ENCODE results near the gene HIBCH. TPM values are rescaled to one million over a fixed set of nuclear protein-coding genes. Genes with fewer than 3 reads are reported as not detected.

The HIBCH gene
- total RNA-seq, 1 donor from 2014 or later: 22.0 TPM

- H3K4me1 Mint-ChIP-seq (ENCODE audit: low read depth, unreplicated experiment): no peaks in the 10 kb centered on the region
- H3K9me3 Mint-ChIP-seq (ENCODE audit: unreplicated experiment): no peaks in the 10 kb centered on the region
- peaks cover 1% of the 10 kb centered on the region for H3K27me3 Mint-ChIP-seq (ENCODE audit: unreplicated experiment)
- no peak for TF ChIP-seq CTCF (IDR thresholded peaks at IDR 0.05; ENCODE audit: partially characterized antibody, unreplicated experiment)
- no peaks in the 10 kb centered on the region for H3K36me3 Mint-ChIP-seq (ENCODE audit: unreplicated experiment)
- H3K27ac Mint-ChIP-seq (ENCODE audit: unreplicated experiment): no peak overlapping the region
- no peak for DNase-seq
- H3K4me3 Mint-ChIP-seq (ENCODE audit: unreplicated experiment): no peak overlapping the region
Observed at GRCh38 chr2:190261851-190262250, 57.8 kb downstream of the HIBCH start.

GRCh38 chr2:190256087-190256486, 63.5 kb downstream of the HIBCH start:
- TF ChIP-seq CTCF (IDR thresholded peaks at IDR 0.05; ENCODE audit: partially characterized antibody, unreplicated experiment): no peak
- no peak overlapping the region for H3K4me3 Mint-ChIP-seq (ENCODE audit: unreplicated experiment)
- H3K27me3 Mint-ChIP-seq (ENCODE audit: unreplicated experiment): no peaks in the 10 kb centered on the region
- H3K4me1 Mint-ChIP-seq (ENCODE audit: low read depth, unreplicated experiment): no peaks in the 10 kb centered on the region
- H3K9me3 Mint-ChIP-seq (ENCODE audit: unreplicated experiment): no peaks in the 10 kb centered on the region
- H3K36me3 Mint-ChIP-seq (ENCODE audit: unreplicated experiment): no peaks in the 10 kb centered on the region
- DNase-seq: no peak
- H3K27ac Mint-ChIP-seq (ENCODE audit: unreplicated experiment): no peak overlapping the region

GRCh38 chr2:190255676-190256075, 64.0 kb downstream of the HIBCH start:
- no peak overlapping the region for H3K4me3 Mint-ChIP-seq (ENCODE audit: unreplicated experiment)
- H3K9me3 Mint-ChIP-seq (ENCODE audit: unreplicated experiment): no peaks in the 10 kb centered on the region
- no peak for TF ChIP-seq CTCF (IDR thresholded peaks at IDR 0.05; ENCODE audit: partially characterized antibody, unreplicated experiment)
- DNase-seq: no peak
- no peaks in the 10 kb centered on the region for H3K36me3 Mint-ChIP-seq (ENCODE audit: unreplicated experiment)
- no peak overlapping the region for H3K27ac Mint-ChIP-seq (ENCODE audit: unreplicated experiment)
- H3K4me1 Mint-ChIP-seq (ENCODE audit: low read depth, unreplicated experiment): no peaks in the 10 kb centered on the region
- no peaks in the 10 kb centered on the region for H3K27me3 Mint-ChIP-seq (ENCODE audit: unreplicated experiment)

- H3K27ac Mint-ChIP-seq (ENCODE audit: unreplicated experiment): no peak overlapping the region
- no peak for DNase-seq
- no peak overlapping the region for H3K4me3 Mint-ChIP-seq (ENCODE audit: unreplicated experiment)
- no peaks in the 10 kb centered on the region for H3K9me3 Mint-ChIP-seq (ENCODE audit: unreplicated experiment)
- TF ChIP-seq CTCF (IDR thresholded peaks at IDR 0.05; ENCODE audit: partially characterized antibody, unreplicated experiment): no peak
- no peaks in the 10 kb centered on the region for H3K27me3 Mint-ChIP-seq (ENCODE audit: unreplicated experiment)
- H3K4me1 Mint-ChIP-seq (ENCODE audit: low read depth, unreplicated experiment): no peaks in the 10 kb centered on the region
- H3K36me3 Mint-ChIP-seq (ENCODE audit: unreplicated experiment): no peaks in the 10 kb centered on the region
Observed at GRCh38 chr2:190254063-190254850, 65.4 kb downstream of the HIBCH start.

GRCh38 chr2:190250421-190250820, 69.2 kb downstream of the HIBCH start:
- H3K4me3 Mint-ChIP-seq (ENCODE audit: unreplicated experiment): no peak overlapping the region
- H3K4me1 Mint-ChIP-seq (ENCODE audit: low read depth, unreplicated experiment): no peaks in the 10 kb centered on the region

More at GRCh38 chr2:190250421-190250820, 69.2 kb downstream of the HIBCH start:
- DNase-seq: no peak
- no peak for TF ChIP-seq CTCF (IDR thresholded peaks at IDR 0.05; ENCODE audit: partially characterized antibody, unreplicated experiment)
- Mint-ChIP-seq H3K27me3 (ENCODE audit: unreplicated experiment) (no peaks in the 10 kb centered on the region), H3K9me3 (ENCODE audit: unreplicated experiment) (no peaks in the 10 kb centered on the region), H3K27ac (ENCODE audit: unreplicated experiment) (no peak overlapping the region), H3K36me3 (ENCODE audit: unreplicated experiment) (no peaks in the 10 kb centered on the region)

Data from glutamatergic neuron (in vitro differentiated cells).